ENCODE results near the gene HOXD11.

HOXD11 gene

GRCh38 chr2:176110415-176111308 lies 3.6 kb downstream of the HOXD11 start:
- WGBS, 2 experiments (ENCODE audit: insufficient coverage in 2 of 2): 27 to 55% methylated on average over 3 to 6 of the region's 7 CpGs
- no peak overlapping the region for H3K27ac ChIP-seq (ENCODE audit: low read depth, low read length, severe bottlenecking)

DNA sequence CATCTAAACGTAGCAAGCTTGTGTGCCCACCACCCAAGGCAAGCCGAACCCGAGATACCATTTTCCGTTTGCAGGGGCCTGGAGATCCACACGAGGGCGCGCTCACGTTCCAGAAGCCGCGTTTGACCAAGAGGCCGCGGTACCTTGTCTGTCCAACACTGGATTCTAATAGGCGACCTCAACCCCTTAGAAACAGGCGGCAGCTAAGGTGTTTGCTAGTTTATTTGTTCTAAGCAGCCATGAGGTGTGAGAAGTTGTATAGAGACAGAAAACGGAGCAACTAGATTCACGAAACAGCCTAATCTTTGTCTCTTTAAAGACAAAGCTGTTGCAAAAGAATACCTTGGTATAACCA lies 4.2 kb downstream of the HOXD11 start:
- 1 to 2% methylated on average over 8 to 14 of the region's 16 CpGs for WGBS, 2 experiments (ENCODE audit: insufficient coverage in 2 of 2)
- no peak overlapping the region for H3K4me3 ChIP-seq (ENCODE audit: extremely low read depth, insufficient read depth, low read length, poor library complexity, severe bottlenecking)
- H3K36me3 ChIP-seq (ENCODE audit: control insufficient read depth, insufficient read depth, low read length): no peaks in the 10 kb centered on the region
- H3K27ac ChIP-seq (ENCODE audit: low read depth, low read length, severe bottlenecking): no peak overlapping the region
- H3K9me3 ChIP-seq (ENCODE audit: control insufficient read depth, low read length): no peaks in the 10 kb centered on the region
- H3K4me1 ChIP-seq (ENCODE audit: control insufficient read depth, insufficient read depth, low read length, poor library complexity, severe bottlenecking): no peaks in the 10 kb centered on the region

More at GRCh38 chr2:176110415-176111308, 3.6 kb downstream of the HOXD11 start:
- H3K4me3 ChIP-seq (ENCODE audit: extremely low read depth, insufficient read depth, low read length, poor library complexity, severe bottlenecking): no peak overlapping the region
- no peaks in the 10 kb centered on the region for H3K36me3 ChIP-seq (ENCODE audit: control insufficient read depth, insufficient read depth, low read length)
- no peaks in the 10 kb centered on the region for H3K4me1 ChIP-seq (ENCODE audit: control insufficient read depth, insufficient read depth, low read length, poor library complexity, severe bottlenecking)
- no peaks in the 10 kb centered on the region for H3K9me3 ChIP-seq (ENCODE audit: control insufficient read depth, low read length)

DNA sequence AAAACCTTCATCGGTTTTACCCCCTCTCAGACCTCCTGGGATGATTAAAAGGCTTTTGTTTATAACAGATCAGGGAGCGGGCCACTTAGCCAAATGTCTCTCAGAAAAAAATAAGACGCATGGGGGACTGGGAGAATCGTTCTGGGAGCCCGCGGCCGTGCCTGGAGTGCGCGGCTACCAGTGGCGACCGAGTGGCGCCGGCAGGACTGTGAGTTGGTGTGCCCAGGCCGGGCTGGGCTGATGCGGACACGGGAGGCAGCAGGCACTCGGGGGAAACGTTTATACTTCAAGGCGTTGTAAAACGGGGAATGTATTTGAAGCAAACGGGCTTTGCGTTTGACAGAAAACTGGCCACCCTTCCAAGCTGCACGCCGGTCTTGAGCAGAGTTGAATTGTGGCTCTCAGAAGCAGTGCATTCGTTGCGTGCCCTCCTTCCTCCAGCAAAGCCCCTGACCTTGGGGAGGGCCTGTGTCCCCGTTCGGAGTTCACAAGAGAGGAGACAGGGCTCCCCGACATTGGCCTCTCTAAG lies 4.8 kb downstream of the HOXD11 start:
- Histone ChIP-seq H3K4me1 (ENCODE audit: control insufficient read depth, insufficient read depth, low read length, poor library complexity, severe bottlenecking) (no peaks in the 10 kb centered on the region), H3K27ac (ENCODE audit: low read depth, low read length, severe bottlenecking) (no peak overlapping the region), H3K4me3 (ENCODE audit: extremely low read depth, insufficient read depth, low read length, poor library complexity, severe bottlenecking) (no peak overlapping the region), H3K36me3 (ENCODE audit: control insufficient read depth, insufficient read depth, low read length) (no peaks in the 10 kb centered on the region), H3K9me3 (ENCODE audit: control insufficient read depth, low read length) (peaks cover 3% of the 10 kb centered on the region)
- WGBS, 2 experiments (ENCODE audit: insufficient coverage in 2 of 2): 2 to 5% methylated on average over 26 to 27 of the region's 29 CpGs

DNA sequence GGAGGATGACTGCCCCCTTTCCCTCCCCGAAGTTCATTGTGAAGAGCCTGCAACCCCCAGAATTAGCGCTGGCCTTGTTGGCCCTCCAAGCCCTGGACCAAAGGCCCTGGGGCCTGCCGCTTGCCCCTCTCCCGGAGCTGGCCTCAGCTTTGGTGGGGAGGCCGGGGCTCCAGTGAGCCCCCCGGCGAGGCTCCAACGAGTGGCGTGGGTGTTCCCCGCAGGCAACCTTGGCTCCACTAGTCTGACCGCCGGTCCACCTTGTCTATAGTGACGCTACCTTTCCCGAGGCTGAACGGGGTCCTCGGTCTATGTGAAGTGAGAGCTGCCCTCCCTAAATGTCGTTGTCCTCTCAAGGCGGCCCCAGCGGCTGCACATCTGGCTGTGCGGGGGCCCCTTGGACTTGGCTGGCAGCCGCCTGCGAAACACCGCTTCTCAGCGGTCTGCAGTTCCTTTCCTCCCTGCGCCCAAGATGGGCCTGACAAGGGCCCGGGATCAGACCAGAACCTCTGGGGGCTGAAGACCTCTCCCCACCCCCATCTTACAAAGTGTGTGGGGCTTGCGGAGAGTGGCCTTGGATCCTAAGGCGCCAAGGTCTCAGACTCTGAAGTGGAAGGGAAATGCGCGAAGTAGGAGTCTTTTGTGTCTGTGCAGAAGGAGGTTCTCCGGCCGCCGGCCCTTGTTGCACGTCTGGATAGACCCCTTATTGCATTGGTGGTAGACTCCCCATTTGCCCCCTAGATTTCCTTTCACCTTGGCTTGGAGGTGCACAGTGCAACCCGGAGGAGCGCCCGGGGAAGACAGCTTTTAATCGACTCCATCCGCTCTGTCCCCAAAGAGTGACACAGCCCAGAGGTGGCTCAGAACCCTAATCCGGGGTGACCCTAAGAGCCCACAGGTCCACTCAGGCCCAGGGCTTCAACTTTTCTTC lies 5.6 kb downstream of the HOXD11 start:
- 6 to 9% methylated on average over 19 to 32 of the region's 40 CpGs for WGBS, 2 experiments (ENCODE audit: insufficient coverage in 2 of 2)
- H3K4me3 ChIP-seq (ENCODE audit: extremely low read depth, insufficient read depth, low read length, poor library complexity, severe bottlenecking): no peak overlapping the region
- no peaks in the 10 kb centered on the region for H3K36me3 ChIP-seq (ENCODE audit: control insufficient read depth, insufficient read depth, low read length)
- H3K27ac ChIP-seq (ENCODE audit: low read depth, low read length, severe bottlenecking): no peak overlapping the region
- H3K4me1 ChIP-seq (ENCODE audit: control insufficient read depth, insufficient read depth, low read length, poor library complexity, severe bottlenecking): no peaks in the 10 kb centered on the region
- peaks cover 6% of the 10 kb centered on the region for H3K9me3 ChIP-seq (ENCODE audit: control insufficient read depth, low read length)

DNA sequence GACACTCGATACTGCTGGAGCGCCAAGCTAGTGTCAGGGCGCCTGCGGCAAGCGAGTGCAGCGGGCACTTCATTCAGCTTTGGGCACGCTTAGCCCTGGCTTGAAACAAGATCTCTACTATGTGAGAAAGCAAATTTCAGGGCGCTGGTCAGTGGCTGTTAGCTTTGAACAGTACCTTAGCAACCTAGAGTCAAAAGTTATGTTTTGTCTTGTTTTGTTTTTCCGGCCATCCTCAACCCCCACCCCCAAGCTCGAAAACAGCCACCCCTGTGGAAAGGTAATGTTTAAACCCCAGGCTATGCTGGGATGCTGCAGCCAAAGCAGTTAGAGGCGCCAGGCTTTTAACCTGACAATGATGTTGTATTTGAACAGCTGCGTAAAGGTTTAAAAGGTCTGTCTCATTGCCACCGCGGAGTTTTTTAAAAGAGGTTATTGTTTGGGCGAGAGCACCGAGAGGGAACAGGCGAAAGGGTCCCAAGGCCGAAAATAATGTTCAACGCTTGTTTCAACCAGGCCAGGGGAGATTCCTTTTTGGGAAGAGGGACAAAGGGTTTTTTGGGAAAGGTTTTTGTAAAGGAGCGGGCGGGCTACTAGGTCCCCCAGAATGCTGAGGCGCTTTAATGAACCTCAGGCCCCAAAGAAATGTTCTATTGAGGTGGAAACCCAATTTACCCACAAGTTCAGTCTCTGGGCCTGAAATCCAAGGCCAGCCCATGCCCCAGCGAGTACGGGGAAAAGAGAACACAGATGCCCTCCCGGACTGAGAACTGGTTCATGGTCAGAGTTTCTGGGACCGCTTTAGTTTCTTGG lies 7.2 kb downstream of the HOXD11 start:
- H3K4me3 ChIP-seq (ENCODE audit: extremely low read depth, insufficient read depth, low read length, poor library complexity, severe bottlenecking): no peak overlapping the region
- H3K4me1 ChIP-seq (ENCODE audit: control insufficient read depth, insufficient read depth, low read length, poor library complexity, severe bottlenecking): no peaks in the 10 kb centered on the region
- no peak overlapping the region for H3K27ac ChIP-seq (ENCODE audit: low read depth, low read length, severe bottlenecking)
- 3 to 6% methylated on average over 20 to 21 of the region's 26 CpGs for WGBS, 2 experiments (ENCODE audit: insufficient coverage in 2 of 2)
- peaks cover 6% of the 10 kb centered on the region for H3K9me3 ChIP-seq (ENCODE audit: control insufficient read depth, low read length)
- no peaks in the 10 kb centered on the region for H3K36me3 ChIP-seq (ENCODE audit: control insufficient read depth, insufficient read depth, low read length)

DNA sequence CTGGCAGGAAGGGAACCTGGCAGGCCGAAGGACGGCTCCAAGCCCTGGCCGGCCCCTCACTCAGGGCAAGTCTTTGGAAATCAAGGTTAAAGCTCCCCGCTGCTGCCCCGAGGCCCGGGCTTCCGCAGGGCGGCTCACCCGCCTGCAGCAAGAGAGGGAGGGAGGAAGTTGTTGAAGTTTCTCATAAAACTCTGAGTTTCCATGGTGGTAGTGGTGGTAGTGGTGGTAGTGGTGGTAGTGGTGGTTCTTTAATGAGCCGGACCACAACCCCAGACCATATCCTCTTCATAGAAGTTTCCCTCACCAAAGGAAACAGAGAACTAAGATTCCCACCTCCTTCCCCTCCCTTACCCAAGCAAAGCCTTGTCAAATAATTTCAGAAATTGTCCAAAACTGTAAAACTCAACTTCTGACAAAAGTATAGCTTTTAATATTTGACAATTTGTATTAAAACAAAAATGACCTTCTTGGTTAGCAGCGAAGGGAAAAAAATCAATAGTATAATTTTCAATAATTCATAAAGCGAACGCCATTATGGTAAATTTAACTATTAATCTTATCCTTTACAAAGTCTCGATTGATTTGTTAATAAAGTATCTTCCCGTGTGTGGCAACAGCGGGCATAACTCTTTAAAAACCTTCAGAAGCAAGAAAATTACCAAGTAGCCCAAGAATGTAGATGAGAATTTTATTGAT lies 8.0 kb downstream of the HOXD11 start:
- Histone ChIP-seq H3K27ac (ENCODE audit: low read depth, low read length, severe bottlenecking) (no peak overlapping the region), H3K4me3 (ENCODE audit: extremely low read depth, insufficient read depth, low read length, poor library complexity, severe bottlenecking) (no peak overlapping the region), H3K4me1 (ENCODE audit: control insufficient read depth, insufficient read depth, low read length, poor library complexity, severe bottlenecking) (no peaks in the 10 kb centered on the region), H3K9me3 (ENCODE audit: control insufficient read depth, low read length) (peaks cover 6% of the 10 kb centered on the region), H3K36me3 (ENCODE audit: control insufficient read depth, insufficient read depth, low read length) (no peaks in the 10 kb centered on the region)
- 0 to 3% methylated on average over 7 to 9 of the region's 16 CpGs for WGBS, 2 experiments (ENCODE audit: insufficient coverage in 2 of 2)

DNA sequence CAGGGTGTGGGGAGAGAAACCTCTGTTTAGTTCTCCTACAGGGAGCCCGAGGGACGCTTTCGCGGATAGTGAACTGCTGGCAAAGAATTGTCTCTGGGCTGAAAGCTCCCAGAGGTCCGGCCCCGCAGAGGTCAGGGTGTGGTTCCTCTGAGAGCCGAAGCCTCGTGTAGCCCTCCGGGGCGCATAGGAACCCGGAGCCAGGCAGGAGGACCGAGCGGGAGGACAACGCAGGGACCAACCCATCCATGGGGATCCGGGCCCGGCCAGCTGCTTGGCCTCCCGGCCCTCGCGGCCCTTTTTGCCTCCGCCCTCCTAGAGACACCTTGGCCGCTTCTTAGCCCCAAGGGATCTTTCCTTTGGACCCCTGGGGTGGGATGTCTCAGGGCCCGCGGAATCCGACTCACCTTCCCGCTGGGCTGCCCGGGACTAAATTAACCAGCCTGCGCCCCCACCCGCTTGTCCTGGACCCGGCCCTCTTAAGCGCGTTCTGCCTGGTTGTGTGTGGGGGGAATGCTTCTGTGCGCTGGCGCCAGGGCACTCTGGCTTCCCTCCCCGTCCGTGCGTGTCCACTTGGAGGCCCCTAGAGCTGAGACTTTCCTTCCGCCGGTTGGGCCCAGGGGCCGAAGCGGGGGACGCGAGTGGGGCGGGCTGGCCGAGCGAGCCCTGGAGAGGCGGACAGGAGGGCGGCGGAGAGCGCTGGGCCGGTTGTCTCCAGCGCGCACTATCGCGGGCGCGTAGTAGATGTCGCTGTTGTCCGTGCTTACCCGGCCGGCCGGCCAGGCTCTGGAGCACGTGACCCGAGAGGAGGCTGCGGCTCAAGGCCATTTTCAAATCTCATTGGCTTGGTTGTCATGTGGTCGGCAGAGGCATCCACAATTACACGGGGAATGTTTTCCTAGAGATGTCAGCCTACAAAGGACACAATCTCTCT lies 9.1 kb downstream of the HOXD11 start, which contains the start of gene HOXD10:
HOXD10 (plus strand) TSS at position 896 of the 931 bp plus-strand sequence. CDS start 56 bp downstream, outside the sequence.
- Histone ChIP-seq H3K27ac (ENCODE audit: low read depth, low read length, severe bottlenecking) (no peak within 1 kb of the TSS), H3K36me3 (ENCODE audit: control insufficient read depth, insufficient read depth, low read length) (no peaks in the 10 kb centered on the region), H3K4me3 (ENCODE audit: extremely low read depth, insufficient read depth, low read length, poor library complexity, severe bottlenecking) (no peak within 1 kb of the TSS), H3K4me1 (ENCODE audit: control insufficient read depth, insufficient read depth, low read length, poor library complexity, severe bottlenecking) (no peaks in the 10 kb centered on the region), H3K9me3 (ENCODE audit: control insufficient read depth, low read length) (peaks cover 6% of the 10 kb centered on the region)
- WGBS, 2 experiments (ENCODE audit: insufficient coverage in 2 of 2): 2 to 3% methylated on average over 53 to 55 of the region's 66 CpGs

GRCh38 chr2:176117162-176117822 lies 10.2 kb downstream of the HOXD11 start:
- Histone ChIP-seq H3K4me3 (ENCODE audit: extremely low read depth, insufficient read depth, low read length, poor library complexity, severe bottlenecking) (no peak overlapping the region), H3K4me1 (ENCODE audit: control insufficient read depth, insufficient read depth, low read length, poor library complexity, severe bottlenecking) (no peaks in the 10 kb centered on the region)
- 62 to 73% methylated on average over 33 to 38 of the region's 40 CpGs for WGBS, 2 experiments (ENCODE audit: insufficient coverage in 2 of 2)

More at GRCh38 chr2:176117162-176117822, 10.2 kb downstream of the HOXD11 start:
- no peaks in the 10 kb centered on the region for H3K36me3 ChIP-seq (ENCODE audit: control insufficient read depth, insufficient read depth, low read length)
- peaks cover 6% of the 10 kb centered on the region for H3K9me3 ChIP-seq (ENCODE audit: control insufficient read depth, low read length)
- H3K27ac ChIP-seq (ENCODE audit: low read depth, low read length, severe bottlenecking): no peak overlapping the region

Data from mesodermal cell (in vitro differentiated cells).